SJCRH30 (cell line): ENCODE data around the gene GALK2. TPM values are rescaled to one million over a fixed set of nuclear protein-coding genes. Genes with fewer than 3 reads are reported as not detected.
"Not testable (repeated sequence)": the region's sequence is repeated elsewhere in the genome, so short reads cannot be mapped to it uniquely, and the experiment has no call there.

Source experiments
- DNase-seq, 2 experiments: peaks; one replicate each; pipeline ENCODE4 v3.0.0-alpha.2; 2015 to 2020
- H3K27ac ChIP-seq: fragments of 250-450 bp; sonication (Bioruptor Pico); 2 replicates; pipeline ENCODE4 v1.5.1; 2020; ENCODE audit warnings: mild to moderate bottlenecking, moderate library complexity
- H3K27me3 ChIP-seq: fragments of 250-450 bp; sonication (Bioruptor Pico); 2 replicates; pipeline ENCODE4 v1.5.1; 2020; ENCODE audit warnings: mild to moderate bottlenecking, moderate library complexity
- H3K36me3 ChIP-seq: fragments of 250-450 bp; sonication (Bioruptor Pico); 2 replicates; pipeline ENCODE4 v1.5.1; 2020; ENCODE audit warnings: mild to moderate bottlenecking, moderate library complexity
- H3K4me1 ChIP-seq: fragments of 250-450 bp; sonication (Bioruptor Pico); 2 replicates; pipeline ENCODE4 v1.5.1; 2020; ENCODE audit warnings: mild to moderate bottlenecking, moderate library complexity
- H3K4me3 ChIP-seq: fragments of 250-450 bp; sonication (Bioruptor Pico); 2 replicates; pipeline ENCODE4 v1.5.1; 2020; ENCODE audit warnings: mild to moderate bottlenecking, moderate library complexity
- H3K9me3 ChIP-seq: fragments of 250-450 bp; sonication (Bioruptor Pico); replicated peaks from 2 replicates; pipeline ENCODE4 v1.5.1; 2020; ENCODE audit warnings: mild to moderate bottlenecking, moderate library complexity
- total RNA-seq: library from RNA; depleted of rRNA; stranded (reverse); fragments of >200 nt; shearing (Covaris generic); gene quantifications from 2 replicates; pipeline ENCODE4 v1.2.3, GENCODE V29; 2014

The GALK2 gene
- total RNA-seq, 1 experiment from 2014 or later = 17.9 TPM

DNA sequence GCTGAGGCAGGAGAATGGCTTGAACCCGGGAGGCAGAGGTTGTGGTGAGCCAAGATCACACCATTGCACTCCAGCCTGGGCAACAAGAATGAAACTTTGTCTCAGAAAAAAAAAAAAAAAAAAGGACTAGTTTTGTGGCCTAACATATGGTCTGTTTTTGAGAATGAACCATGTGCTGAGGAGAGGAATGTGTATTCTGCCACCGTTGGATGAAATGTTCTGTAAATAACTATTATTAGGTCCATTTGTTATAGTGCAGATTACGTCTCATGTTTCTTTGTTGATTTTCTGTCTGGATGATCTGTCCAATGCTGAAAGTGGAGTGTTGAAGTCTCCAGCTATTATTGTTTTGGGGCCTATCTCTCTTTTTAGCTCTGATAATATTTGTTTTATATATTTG lies 13.7 kb downstream of the GALK2 start:
- not testable (repeated sequence) for H3K4me3 ChIP-seq, H3K27me3 ChIP-seq, H3K4me1 ChIP-seq, DNase-seq, H3K9me3 ChIP-seq, H3K27ac ChIP-seq, H3K36me3 ChIP-seq

DNA sequence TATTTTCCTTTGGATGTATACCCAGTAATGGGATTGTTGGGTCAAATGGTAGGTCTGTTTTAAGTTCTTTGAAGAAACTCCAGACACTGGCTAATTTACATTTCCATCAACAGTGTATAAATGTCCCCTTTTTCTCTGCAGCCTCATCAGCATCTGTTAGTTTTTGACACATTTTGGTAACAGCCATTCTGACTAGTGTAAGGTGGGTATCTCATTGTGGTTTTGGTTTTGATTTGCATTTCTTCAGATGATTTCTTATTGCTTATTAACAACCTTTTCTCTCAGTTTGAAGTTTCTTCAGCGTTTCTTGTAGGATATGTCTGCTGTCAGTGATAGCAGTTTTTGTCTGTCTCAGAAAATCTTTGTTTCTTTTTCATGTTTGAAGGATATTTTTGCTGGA lies 15.4 kb downstream of the GALK2 start:
- no peaks in the 10 kb centered on the region for H3K4me1 ChIP-seq
- no peak for DNase-seq
- no peaks in the 10 kb centered on the region for H3K36me3 ChIP-seq
- no peak overlapping the region for H3K27ac ChIP-seq
- no peak overlapping the region for H3K4me3 ChIP-seq
- no peaks in the 10 kb centered on the region for H3K27me3 ChIP-seq
- H3K9me3 ChIP-seq = no peaks in the 10 kb centered on the region

DNA sequence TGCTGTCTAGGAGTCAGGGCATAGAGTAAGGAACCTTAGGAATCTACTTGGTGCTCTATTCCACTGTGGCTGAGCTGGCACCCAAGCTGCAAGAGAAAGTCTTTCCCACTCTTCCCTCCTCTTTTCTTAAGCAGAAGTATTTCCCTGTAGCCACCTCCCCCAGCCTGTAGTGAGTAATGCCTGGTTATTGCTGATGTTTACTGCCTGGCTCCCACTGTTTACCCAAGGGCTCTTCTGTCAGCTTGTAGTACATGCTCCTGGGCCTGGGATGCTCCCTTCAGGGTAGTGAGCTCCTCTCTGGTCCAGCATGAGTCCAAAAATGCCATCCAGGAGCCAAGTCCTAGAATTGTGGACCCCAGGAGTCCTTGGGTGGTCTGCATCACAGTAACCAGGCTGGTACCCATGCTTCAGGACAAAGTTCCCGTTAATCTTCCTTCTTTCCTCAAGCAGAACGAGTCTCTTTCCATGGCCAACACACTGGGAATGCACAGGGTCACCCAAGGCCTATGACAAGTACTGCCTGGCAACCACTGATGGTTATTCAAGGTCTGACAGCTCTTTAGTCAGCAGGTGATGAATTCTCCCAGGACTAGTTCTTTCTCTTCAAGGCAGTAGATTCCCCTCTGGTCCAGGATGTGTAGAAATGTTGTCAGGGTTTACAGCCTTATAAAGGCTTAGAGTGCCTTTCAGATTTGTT lies 17.6 kb downstream of the GALK2 start:
- H3K36me3 ChIP-seq = no peaks in the 10 kb centered on the region
- H3K4me1 ChIP-seq = no peaks in the 10 kb centered on the region
- no peaks in the 10 kb centered on the region for H3K9me3 ChIP-seq
- H3K4me3 ChIP-seq = no peak overlapping the region
- no peak for DNase-seq
- H3K27me3 ChIP-seq = no peaks in the 10 kb centered on the region
- H3K27ac ChIP-seq = no peak overlapping the region

DNA sequence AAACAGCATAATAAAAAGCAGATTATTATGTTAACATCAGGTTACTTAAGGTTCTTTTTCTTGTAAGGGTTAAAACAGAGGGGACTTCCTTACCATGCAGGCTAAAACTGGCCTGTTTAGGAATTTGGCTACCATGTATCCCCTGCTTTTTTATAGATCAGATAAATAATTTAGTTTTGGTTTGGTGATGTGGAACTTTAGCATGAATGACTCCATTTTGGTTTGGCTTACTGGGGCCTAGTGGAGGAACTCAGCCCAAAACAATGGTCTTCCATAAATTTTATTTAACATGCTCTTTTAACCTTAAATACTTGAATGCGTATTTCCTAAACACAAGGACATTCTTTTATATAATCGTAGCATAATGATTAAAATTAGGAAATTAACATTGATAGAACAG lies 18.9 kb downstream of the GALK2 start:
- no peak overlapping the region for H3K4me3 ChIP-seq
- no peaks in the 10 kb centered on the region for H3K4me1 ChIP-seq
- H3K27ac ChIP-seq = no peak overlapping the region
- H3K36me3 ChIP-seq = no peaks in the 10 kb centered on the region
- no peak for DNase-seq
- no peaks in the 10 kb centered on the region for H3K27me3 ChIP-seq
- H3K9me3 ChIP-seq = no peaks in the 10 kb centered on the region

DNA sequence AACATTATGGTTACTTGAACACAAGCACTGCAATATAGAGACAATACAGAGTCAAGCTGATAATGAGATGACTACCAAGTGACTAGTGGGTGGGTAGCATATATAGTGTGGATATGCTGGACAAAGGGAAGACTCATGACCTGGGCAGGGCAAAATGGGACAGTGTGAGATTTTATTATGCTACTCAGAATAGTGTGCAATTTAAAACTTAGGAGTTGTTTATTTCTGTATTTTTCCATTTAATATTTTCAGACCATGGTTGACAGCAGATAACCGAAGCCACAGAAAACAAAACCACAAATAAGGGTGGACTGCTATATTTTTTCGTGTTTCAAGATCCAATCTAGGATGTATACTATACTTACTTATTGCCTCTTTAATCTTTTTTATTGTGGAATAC lies 19.6 kb downstream of the GALK2 start:
- Histone ChIP-seq H3K4me1 (no peaks in the 10 kb centered on the region), H3K27ac (no peak overlapping the region)
- DNase-seq = no peak

DNA sequence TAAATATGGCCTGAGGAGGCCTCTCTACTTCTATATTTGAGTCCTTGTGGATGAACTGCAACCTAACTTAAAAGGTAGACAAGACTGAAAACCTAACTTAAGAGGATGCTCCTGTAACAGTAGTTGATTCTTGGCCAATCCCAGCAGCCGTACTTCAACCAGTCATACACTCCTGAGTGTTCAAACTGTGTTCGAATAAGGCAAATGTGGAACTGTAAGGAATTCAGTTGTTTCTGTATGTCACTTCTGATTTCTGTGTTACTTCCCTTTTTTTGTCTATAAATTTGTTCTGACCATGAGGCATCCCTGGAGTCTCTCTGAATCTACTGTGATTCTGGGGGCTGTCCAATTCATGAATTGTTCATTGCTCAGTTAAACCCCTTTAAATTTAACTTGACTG lies 20.5 kb downstream of the GALK2 start:
- no peak for DNase-seq

More for the DNA sequence above, 19.6 kb downstream of the GALK2 start:
- Histone ChIP-seq H3K9me3 (no peaks in the 10 kb centered on the region), H3K27me3 (no peaks in the 10 kb centered on the region), H3K36me3 (no peaks in the 10 kb centered on the region), H3K4me3 (no peak overlapping the region)

DNA sequence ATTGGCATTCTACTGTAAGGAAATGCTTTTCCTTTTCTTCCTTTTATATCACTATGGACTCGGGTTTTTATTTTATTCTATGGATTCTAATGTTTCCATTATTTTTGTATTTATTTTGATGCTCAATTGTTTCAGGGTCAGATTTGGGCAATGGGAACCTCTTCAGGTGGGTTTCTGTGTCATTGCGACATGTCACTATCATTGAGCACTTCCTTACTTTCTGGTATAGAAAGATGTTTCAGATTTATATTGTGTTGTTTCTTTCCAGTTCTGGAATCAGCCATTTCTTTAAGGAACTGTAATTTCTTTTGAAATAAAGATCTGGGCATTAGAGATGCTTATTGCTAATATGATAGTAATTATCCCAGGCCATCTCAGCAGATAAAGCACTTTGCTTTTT lies 21.8 kb downstream of the GALK2 start:
- Histone ChIP-seq H3K36me3 (no peaks in the 10 kb centered on the region), H3K9me3 (no peaks in the 10 kb centered on the region), H3K27ac (no peak overlapping the region)

More for the DNA sequence above, 20.5 kb downstream of the GALK2 start:
- Histone ChIP-seq H3K9me3 (no peaks in the 10 kb centered on the region), H3K27ac (no peak overlapping the region), H3K27me3 (no peaks in the 10 kb centered on the region), H3K4me1 (no peaks in the 10 kb centered on the region), H3K4me3 (no peak overlapping the region), H3K36me3 (no peaks in the 10 kb centered on the region)

DNA sequence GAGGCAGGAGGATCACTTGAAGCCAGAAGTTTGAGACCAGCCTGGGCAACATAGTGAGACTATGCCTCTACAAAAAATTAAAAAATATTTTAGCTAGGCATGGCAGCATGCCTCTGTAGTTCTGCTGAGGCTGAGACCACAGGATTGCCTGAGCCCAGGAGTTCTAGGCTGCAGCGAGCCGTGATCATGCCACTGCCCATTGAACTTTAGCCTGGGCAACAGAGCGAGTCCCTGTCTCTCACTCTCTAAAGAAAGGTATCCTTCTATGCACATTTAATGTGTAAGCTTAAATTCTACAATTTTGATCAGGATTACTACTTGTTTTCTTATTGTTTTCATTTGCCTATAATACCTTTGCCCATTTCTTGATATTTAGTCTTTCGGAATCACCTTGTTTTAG lies 26.8 kb downstream of the GALK2 start:
- Histone ChIP-seq H3K27ac (no peak overlapping the region), H3K36me3 (no peaks in the 10 kb centered on the region), H3K27me3 (no peaks in the 10 kb centered on the region), H3K4me3 (no peak overlapping the region), H3K4me1 (no peaks in the 10 kb centered on the region), H3K9me3 (no peaks in the 10 kb centered on the region)
- no peak for DNase-seq

More for the DNA sequence above, 21.8 kb downstream of the GALK2 start:
- no peaks in the 10 kb centered on the region for H3K4me1 ChIP-seq
- no peak overlapping the region for H3K4me3 ChIP-seq
- no peaks in the 10 kb centered on the region for H3K27me3 ChIP-seq
- DNase-seq = no peak

DNA sequence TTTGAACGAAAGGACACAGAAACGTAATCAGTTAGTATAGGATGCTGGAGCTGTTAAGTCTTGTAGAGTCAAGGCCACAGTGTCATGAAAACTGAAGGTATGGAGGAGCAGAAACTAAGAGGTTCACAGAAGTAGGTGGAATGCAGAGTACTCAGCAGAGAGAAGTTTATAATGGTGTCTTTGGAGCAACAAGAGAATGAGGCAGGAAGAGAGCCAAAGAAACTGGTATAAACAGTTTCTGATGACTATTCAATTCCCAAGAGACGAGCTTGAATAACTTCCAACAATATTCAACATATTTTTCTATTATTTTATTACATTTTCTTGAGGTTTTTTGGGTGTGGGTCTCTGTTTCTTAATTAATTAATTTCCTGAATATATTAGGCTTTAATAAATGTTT lies 29.6 kb downstream of the GALK2 start:
- no peak for DNase-seq
- H3K27ac ChIP-seq = no peak overlapping the region

DNA sequence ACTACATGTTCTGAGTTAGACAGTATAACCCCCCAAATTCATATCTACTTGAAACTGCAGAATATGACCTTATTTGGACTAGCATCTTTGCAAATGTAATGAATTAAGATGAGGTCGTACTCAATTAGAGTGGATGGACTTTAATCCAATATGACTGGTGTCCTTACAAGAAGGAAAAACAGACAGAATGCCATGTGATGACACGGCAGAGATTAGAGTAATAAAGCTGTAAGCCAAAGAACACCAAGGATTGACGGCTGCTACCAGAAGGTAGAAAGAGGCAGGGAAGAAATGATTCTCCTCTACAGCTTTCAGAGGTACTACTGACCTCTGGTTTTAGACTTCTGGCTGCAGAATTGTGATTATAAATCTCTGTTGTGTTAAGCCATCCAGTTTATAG lies 30.3 kb downstream of the GALK2 start:
- no peak for DNase-seq
- H3K9me3 ChIP-seq = no peaks in the 10 kb centered on the region
- H3K4me1 ChIP-seq = no peaks in the 10 kb centered on the region
- no peaks in the 10 kb centered on the region for H3K36me3 ChIP-seq
- H3K4me3 ChIP-seq = no peak overlapping the region
- no peaks in the 10 kb centered on the region for H3K27me3 ChIP-seq
- H3K27ac ChIP-seq = no peak overlapping the region

More for the DNA sequence above, 29.6 kb downstream of the GALK2 start:
- Histone ChIP-seq H3K9me3 (no peaks in the 10 kb centered on the region), H3K36me3 (no peaks in the 10 kb centered on the region), H3K4me1 (no peaks in the 10 kb centered on the region), H3K4me3 (no peak overlapping the region), H3K27me3 (no peaks in the 10 kb centered on the region)

DNA sequence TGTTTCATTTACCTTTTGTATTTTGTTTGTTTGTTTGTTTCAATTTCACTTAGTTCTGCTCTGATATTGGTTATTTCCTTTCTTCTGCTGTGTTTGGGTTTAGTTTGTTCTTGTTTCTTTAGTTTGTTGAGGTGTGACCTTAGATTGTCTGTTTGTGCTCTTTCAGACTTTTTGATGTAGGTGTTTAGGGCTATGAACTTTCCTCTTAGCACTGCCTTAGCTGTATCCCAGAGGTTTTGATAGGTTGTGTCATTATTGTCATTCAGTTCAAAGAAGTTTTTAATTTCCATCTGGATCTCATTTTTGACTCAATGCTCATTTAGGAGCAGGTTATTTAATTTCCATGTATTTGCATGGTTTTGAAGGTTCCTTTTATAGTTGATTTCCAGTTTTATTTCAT lies 38.1 kb downstream of the GALK2 start:
- not testable (repeated sequence) for H3K36me3 ChIP-seq, H3K27ac ChIP-seq, H3K9me3 ChIP-seq, H3K27me3 ChIP-seq, H3K4me3 ChIP-seq, H3K4me1 ChIP-seq, DNase-seq

DNA sequence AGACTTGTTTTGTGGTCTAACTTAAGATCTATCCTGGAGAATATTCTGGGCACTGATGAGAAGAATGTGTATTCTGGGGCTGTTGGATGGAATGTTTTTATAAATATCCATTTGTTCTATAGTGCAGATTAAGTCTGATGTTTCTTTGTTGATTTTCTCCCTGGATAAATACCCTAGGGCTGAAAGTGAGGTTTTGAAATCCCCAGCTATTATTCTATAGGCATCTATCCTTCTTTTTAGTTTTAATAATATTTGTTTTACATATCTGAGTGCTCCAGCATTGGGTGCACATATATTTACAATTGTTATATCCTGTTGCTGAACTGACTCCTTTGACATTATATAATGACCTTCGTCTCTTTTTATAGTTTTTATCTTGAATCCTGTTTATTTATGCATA lies 42.9 kb downstream of the GALK2 start:
- no peak for DNase-seq
- H3K27me3 ChIP-seq = no peaks in the 10 kb centered on the region
- H3K36me3 ChIP-seq = no peaks in the 10 kb centered on the region
- H3K9me3 ChIP-seq = no peaks in the 10 kb centered on the region
- H3K4me3 ChIP-seq = no peak overlapping the region
- H3K4me1 ChIP-seq = no peaks in the 10 kb centered on the region
- H3K27ac ChIP-seq = no peak overlapping the region

DNA sequence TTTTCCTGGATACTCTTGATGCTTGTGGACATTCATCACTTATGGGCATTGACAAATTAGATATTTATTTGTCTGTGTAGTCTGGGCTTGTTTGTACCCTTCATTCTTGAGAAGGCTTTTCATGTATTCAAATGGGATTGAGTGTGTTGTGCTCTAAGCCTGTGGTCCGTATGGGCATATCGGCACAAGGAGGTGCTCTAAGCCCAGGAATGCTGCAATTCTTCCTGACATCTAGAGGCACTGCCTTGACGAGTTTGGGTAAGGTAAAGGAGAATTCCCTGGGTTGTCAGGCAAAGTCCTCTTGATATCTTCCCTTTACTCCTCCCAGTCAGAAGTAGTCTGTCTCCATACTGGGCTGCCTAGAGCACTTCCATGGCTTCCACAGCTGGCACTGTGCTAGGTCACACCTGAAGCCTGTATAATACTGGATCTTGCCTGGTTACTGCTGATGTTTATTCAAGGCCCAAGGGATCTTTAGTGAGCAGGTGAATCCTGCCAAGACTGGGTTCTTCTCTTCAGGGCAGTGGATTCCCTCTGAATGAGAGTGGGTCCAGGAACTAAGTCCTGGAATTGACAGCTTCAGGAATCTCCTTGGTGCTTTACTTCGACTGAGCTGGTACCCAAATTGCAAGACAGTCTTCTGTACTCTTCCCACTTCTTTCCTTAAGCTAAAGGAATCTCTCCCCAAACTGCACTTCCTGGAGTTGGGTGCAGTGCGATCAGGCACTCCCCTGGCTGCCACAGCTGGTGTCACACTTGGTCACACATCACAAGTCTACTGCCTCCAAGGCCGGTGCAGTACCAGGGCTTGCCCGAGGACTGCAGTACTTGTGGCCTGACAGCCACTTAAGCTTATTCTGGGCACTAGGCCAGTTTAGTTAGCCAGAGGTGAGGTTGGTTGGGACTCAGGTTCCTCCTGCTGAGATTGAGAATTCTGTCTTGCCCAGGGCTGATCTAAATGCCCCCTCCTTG lies 46.0 kb downstream of the GALK2 start:
- Histone ChIP-seq H3K4me1 (no peaks in the 10 kb centered on the region), H3K27me3 (no peaks in the 10 kb centered on the region), H3K27ac (no peak overlapping the region), H3K9me3 (no peaks in the 10 kb centered on the region), H3K36me3 (no peaks in the 10 kb centered on the region), H3K4me3 (no peak overlapping the region)
- peak; percentile 16 to 33 for DNase-seq

DNA sequence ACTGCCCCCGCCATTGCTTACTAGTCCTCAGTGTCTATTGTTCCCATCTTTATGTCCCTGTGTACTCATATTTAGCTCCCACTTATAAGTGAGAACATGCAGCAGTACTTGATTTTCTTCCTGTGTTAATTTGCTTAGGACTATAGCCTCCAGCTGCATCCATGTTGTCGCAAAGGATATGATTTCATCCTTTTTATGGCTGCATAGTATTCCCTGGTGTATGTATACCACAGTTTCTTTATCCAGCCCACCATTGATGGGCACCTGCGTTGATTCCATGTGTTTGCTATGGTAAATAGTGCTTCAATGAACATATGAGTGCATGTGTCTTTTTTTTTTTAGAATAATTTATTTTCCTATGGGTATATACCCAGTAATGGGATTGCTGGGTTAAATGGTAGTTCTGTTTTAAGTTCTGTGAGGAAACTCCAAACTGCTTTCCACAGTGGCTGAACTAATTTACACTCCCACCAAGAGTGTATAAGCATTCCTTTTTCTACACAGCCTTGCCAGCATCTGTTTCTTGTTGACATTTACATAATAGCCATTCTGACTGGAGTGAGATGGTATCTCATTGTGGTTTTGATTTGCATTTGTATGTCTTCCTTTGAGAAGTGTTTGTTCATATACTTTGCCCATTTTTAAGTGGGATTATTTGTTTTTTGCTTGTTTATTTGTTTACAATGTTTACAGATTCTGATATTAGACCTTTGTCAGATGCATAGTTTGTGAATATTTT lies 53.7 kb downstream of the GALK2 start:
- DNase-seq = no peak
- Histone ChIP-seq H3K4me1 (no peaks in the 10 kb centered on the region), H3K27ac (no peak overlapping the region), H3K27me3 (no peaks in the 10 kb centered on the region), H3K4me3 (no peak overlapping the region), H3K9me3 (no peaks in the 10 kb centered on the region), H3K36me3 (no peaks in the 10 kb centered on the region)
